ENCODE data around the gene PFDN1.

Gene PFDN1

GRCh38 chr5:140259500-140259899 is 43.4 kb downstream of the PFDN1 start:
- DNase-seq (ENCODE audit: low spot score) = no peak

DNA sequence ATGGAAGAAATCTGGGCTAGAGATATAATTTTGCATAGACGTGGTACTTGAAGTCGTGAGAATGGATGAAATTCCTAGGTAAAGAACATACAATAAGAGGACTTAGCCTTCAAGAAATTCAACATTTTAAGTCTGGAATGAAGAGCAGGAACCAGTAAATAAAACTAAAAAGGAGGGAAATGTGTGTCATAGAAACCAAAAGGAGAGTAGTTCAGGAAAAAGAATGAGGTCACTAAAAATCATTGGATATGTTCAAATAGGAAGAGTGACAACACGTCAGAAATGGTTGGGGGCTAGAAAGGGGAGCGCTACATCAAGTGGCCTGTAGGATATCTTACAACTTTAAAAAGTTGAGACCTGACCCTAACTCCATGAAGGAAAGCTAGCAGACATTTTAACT is 44.0 kb downstream of the PFDN1 start:
- no peak for DNase-seq (ENCODE audit: low spot score)

DNA sequence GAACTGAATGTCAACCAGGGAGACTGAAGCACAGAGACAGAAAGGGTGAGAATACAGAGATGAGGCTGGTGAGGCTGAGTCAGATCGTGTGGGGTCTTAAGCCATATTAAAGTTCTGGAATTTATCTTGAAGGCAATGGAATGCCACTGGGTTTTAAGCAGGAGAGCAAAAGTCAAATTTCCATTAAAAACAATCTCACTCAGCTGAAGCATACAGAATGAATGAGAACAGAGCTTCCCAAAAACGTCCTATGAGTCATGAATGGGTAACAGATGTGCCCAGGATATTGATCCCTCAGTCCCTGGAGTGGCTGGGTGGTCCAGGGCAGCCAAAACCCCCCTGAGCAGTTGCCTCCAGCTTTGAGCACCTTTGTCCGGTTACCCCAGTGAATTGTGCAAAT is 44.9 kb downstream of the PFDN1 start:
- no peak for DNase-seq (ENCODE audit: low spot score)

- no peak for DNase-seq (ENCODE audit: low spot score)
These were observed 46.2 kb downstream of the PFDN1 start for GRCh38 chr5:140256726-140257125.

DNA sequence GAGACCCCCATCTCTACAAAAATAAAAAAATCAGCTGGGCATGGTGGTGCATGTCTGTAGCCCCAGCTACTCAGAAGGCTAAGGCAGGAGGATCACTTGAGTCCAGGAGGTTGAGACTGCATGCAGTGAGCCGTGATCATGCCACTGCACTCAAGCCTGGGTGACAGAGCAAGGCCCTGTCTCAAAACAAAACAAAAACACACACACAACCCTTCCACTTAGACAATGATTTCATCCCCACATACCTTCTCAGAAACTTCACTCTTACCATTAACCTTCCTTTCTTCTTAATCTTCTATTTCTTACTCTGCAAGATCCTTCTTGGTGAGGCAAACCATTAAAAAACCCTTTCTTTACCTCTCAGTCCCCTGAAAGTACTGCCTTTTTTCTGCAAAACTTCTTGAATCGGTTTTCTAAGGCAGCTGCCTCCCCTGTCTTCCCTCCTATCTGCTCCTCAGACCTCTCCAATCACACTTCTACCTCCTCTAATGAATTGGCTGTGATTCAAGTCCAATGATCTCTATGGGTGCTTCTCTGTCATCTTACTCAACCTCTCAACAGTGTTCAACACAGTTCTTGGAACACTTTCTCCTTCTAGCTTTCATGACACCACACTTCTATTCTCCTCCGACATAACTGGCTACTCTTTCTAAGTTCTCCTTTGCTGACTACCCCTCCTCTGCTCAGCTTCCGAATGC is 47.3 kb downstream of the PFDN1 start:
- DNase-seq (ENCODE audit: low spot score) = no peak

GRCh38 chr5:140253985-140254384 is 48.9 kb downstream of the PFDN1 start:
- no peak for DNase-seq (ENCODE audit: low spot score)

DNA sequence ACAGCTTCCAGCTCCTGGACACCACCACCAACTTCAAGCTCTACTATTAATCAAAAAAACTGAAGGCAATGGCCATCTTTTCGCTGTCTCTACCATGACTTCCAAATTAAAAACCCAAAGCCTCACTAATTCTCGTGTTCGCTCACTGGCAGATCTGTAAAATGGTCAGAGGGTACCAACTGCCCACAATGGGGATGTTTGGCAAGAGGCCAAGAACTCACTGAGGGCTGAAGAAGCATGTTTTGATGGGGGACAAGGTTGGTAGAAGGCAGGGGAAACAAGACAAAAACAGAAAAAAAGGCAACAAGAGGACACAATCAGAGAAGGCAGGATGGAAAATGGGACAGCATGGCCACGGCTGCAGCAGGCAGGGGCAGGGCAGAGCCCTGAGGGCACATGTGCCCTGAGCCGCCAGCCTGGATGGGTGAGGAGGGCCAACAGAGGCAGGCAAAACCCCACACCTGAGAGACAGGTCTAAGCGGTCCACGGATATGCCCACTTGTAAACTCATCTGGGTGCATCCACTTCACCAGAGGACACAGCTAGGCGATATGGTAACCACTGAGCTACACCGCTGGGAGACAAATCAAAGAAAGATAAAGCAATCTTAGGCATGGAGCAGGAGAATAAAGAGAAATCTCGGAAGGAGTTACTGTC is 50.3 kb downstream of the PFDN1 start:
- no peak for DNase-seq (ENCODE audit: low spot score)

GRCh38 chr5:140251527-140251973 is 51.4 kb downstream of the PFDN1 start:
- DNase-seq (ENCODE audit: low spot score) = no peak

DNA sequence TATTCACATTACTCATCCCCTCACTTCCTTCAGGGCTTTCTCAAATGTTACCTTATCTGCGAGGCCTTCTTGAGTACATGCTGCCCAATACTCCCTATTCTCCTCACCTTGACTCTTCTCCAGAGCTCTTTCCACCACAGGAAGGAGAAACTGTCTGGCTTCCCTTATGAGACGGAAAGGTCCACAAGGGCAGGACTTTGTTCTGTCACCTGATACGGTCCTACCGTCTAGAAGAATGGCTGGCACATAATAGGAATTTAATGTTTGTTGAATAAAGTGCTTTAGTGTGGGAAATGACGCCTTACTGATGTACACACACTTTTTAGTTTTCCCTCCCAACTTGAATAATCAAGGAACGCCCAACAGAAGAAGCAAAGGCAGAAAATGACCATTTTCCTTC is 52.5 kb downstream of the PFDN1 start:
- DNase-seq (ENCODE audit: low spot score) = no peak

DNA sequence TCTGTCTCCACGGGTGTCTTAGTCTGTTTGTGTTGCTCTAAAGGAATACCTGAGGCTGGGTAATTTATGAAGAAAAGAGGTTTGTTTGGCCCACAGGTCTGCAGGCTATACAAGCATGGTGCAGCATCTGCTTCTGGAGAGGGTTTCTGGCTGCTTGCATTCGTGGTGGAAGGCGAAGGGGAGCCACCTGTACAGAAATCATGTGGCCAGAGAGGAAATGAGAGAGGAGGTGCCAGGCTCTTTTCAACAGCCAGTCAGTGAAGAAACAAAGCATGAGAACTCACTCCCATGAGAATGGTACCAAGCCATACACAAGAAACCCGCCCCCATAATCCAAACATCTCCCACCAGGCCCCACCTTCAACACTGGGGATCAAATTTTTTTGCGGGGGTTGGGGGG is 53.4 kb downstream of the PFDN1 start:
- DNase-seq (ENCODE audit: low spot score) = no peak

GRCh38 chr5:140248414-140248813 is 54.5 kb downstream of the PFDN1 start:
- no peak for DNase-seq (ENCODE audit: low spot score)

DNA sequence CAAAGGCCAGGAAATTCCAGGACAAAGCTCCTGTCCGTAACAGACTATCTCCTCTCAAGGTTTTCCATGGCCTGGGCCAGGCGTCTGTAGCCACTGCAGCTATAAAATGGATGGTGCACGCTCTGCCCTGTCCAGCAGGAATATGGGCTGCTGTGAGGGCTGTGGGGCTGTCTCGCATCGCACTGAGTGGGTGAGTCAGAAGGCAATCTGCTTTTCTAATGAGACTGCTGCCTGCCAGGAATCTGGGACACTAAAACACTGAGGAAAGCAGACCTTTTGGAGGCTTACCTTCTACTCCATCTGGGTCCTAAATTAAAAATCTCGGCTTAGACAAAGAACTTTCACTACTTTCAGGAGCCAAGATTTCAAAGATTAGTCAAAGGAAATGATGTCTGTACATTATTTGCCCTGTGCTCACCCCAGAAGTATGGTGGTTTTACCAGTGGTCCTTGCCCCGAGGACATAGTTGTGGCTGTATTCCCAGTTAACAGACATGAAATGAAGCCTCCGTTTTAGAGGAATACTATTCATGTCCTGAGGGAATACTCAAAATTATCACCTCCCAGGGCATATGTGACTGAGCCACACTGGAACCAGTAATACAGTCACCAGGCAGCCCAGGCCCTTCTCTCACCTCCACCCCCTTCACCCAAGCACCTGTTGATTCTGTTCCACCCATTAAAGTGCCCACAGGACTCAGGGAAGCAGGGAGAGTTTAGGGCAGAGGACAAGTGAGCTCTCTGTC is 56.4 kb downstream of the PFDN1 start:
- peak; percentile 72 for DNase-seq (ENCODE audit: low spot score)

GRCh38 chr5:140245926-140246325 is 57.0 kb downstream of the PFDN1 start:
- no peak for DNase-seq (ENCODE audit: low spot score)

GRCh38 chr5:140245341-140245740 is 57.6 kb downstream of the PFDN1 start:
- DNase-seq (ENCODE audit: low spot score) = peak; percentile 29

GRCh38 chr5:140244525-140245025 is 58.3 kb downstream of the PFDN1 start:
- DNase-seq (ENCODE audit: low spot score) = peak; percentile 93

DNA sequence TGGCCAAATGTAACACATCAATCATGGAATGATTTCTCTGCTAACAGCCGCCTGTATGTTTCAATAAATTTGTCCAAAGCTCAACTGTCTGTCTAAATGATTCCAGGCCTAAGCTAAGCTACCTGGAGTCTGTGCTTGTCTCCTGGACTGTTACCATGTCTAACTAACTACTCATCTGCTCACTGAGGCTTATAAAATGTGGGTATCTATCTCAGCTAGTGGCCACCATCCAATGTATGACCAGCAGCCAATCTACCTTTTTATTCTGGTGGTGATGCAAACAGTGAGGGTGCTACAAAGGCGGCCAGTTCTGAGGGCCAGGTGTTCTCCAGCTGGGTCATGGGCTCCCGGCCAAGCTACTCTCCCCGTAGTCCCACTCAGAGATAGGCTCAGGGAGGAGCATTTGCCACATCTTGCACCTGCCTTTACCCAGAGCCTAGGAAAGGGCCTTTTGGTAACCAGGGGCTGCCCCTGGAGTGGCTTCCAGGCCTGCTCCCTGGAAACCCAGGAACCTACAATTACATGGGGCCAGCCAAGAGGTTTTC is 59.1 kb downstream of the PFDN1 start:
- no peak for DNase-seq (ENCODE audit: low spot score)

DNA sequence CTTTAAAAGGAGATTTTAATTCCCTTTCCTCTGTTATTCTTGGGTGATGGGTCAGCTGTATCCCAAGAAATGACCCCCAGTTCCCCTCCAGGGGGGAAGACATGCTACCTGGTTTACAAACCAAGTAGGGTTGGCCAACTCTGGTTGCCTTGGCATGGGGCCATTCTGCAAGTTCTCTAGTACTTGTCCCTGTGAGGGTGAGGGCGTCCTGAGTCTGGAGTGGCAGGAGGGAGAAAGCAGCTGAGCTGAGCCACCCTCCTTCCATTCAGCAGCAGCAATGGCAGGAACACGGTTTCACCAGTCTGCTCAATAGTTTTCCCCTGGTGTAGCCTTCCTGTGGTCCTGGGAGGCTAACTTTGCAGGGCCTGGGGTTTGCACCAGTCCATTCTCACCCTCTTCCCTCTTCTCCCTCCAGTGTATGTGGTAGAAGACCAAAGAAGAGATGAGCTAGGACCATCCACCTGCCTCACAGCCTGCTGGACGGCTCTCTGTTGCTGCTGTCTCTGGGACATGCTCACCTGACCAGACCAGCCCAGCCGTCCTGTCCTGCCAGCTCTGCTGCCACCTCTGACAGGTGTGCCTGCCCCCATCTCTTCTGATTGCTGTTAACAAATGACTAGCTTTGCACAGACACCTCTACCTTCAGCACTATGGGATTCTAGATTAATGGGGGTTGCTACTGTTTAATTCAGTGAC is 59.9 kb downstream of the PFDN1 start:
- no peak for DNase-seq (ENCODE audit: low spot score)

GRCh38 chr5:140242099-140242498 is 60.8 kb downstream of the PFDN1 start:
- DNase-seq (ENCODE audit: low spot score) = peak; percentile 44

- DNase-seq (ENCODE audit: low spot score) = peak; percentile 91
These were observed 61.8 kb downstream of the PFDN1 start for GRCh38 chr5:140240987-140241706.

DNA sequence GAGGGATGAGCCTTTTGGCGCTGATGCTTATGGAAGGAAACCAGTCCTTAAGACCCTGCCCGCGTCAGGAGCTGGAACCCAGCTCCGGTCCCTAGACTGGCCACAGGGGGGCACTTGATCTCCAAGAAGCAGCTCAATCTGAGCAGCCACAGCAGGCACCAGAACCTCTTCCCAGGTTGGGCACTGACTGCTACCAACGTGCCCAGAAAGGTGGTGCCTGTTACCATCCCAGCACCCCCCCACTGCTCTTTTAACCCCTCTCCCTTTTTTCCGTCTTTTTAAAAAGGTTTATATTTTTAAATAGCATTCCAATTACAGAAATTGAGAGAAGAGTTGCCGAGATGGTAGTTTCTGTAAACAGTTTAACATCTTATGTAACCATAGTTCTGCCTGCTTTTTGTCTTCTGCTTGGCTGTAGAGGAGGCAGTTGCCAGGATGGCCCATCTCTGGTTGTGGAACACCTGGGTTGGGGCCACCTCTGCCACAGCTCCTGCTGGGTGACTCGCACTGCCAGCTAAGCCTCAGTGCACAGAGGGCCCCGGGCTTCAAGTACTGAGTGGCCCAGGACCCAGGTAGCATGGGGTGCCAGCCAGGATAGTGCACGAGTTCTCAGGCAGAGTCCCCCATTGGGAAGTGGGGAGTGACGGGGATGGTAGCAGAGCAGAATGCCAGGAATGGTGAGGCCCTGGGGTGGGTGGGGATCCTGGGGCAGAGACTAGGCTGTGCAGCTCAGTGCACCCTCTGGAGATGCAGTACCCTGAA is 62.8 kb downstream of the PFDN1 start:
- DNase-seq (ENCODE audit: low spot score) = peak; percentile 76

- DNase-seq (ENCODE audit: low spot score) = no peak
These were observed 63.4 kb downstream of the PFDN1 start for GRCh38 chr5:140239461-140239860.
